HEK293 (cell line): ENCODE data around the gene KCTD2.
"Not testable (repeated sequence)": the region's sequence is repeated elsewhere in the genome, so short reads cannot be mapped to it uniquely, and the experiment has no call there.

ENCODE experiments used
- ZNF354C ChIP-seq: fragments of 450-650 bp; formaldehyde crosslinking; IDR thresholded peaks from 2 replicates; pipeline ENCODE4 v1.5.1; 2016; ENCODE audit warnings: missing biosample characterization, missing genetic modification characterization, low read depth, borderline replicate concordance
- TF ChIP-seq, protein P1 (sequence below): fragments of 450-650 bp; formaldehyde crosslinking; IDR thresholded peaks from 2 replicates; pipeline ENCODE4 v1.5.1; 2016; ENCODE audit warnings: missing biosample characterization, missing genetic modification characterization
- TF ChIP-seq, protein P2 (sequence below): fragments of 450-650 bp; formaldehyde crosslinking; IDR thresholded peaks from 2 replicates; pipeline ENCODE4 v1.5.1; 2016; ENCODE audit warnings: missing biosample characterization, missing genetic modification characterization

DNA sequence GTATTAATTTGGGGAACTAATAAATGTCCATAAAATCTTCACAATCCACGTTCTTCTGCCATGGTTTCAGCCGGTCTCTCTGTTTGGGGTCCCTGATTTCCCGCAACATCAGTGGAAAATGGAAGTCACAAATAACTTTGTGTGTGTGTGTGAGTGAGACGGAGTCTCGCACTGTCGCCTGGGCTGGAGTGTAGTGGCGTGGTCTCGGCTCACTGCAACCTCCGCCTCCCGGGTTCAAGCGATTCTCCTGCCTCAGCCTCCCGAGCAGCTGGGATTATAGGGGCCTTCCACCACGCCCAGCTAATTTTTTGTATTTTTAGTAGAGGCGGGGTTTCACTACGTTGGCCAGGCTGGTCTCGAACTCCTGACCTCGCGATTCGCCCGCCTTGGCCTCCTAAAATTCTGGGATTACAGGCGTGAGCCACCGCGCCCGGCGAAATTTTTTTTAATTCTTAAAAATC, 1.0 kb upstream of the KCTD2 start:
- TF ChIP-seq, protein P1, sequence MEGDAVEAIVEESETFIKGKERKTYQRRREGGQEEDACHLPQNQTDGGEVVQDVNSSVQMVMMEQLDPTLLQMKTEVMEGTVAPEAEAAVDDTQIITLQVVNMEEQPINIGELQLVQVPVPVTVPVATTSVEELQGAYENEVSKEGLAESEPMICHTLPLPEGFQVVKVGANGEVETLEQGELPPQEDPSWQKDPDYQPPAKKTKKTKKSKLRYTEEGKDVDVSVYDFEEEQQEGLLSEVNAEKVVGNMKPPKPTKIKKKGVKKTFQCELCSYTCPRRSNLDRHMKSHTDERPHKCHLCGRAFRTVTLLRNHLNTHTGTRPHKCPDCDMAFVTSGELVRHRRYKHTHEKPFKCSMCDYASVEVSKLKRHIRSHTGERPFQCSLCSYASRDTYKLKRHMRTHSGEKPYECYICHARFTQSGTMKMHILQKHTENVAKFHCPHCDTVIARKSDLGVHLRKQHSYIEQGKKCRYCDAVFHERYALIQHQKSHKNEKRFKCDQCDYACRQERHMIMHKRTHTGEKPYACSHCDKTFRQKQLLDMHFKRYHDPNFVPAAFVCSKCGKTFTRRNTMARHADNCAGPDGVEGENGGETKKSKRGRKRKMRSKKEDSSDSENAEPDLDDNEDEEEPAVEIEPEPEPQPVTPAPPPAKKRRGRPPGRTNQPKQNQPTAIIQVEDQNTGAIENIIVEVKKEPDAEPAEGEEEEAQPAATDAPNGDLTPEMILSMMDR (tag by site-specific recombination), result not testable (repeated sequence)
- TF ChIP-seq, protein P2, sequence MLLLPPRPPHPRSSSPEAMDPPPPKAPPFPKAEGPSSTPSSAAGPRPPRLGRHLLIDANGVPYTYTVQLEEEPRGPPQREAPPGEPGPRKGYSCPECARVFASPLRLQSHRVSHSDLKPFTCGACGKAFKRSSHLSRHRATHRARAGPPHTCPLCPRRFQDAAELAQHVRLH (tag by site-specific recombination), result 0 out of 2 replicates have a peak, but pooled peaks have one; percentile 10
- TF ChIP-seq ZNF354C (tag by site-specific recombination), result not testable (repeated sequence)
